ENCODE results near the gene PACSIN1. TPM values are rescaled to one million over a fixed set of nuclear protein-coding genes. Genes with fewer than 3 reads are reported as not detected.

The PACSIN1 gene
- polyA plus RNA-seq, 1 donor (not counting 4 experiments of a cell fraction or from before 2014, with no cell fraction given), result not detected

- no peak for FAIRE-seq
Observed at GRCh38 chr6:34511214-34511914, 45.5 kb downstream of the PACSIN1 start.

GRCh38 chr6:34511915-34512737, 46.2 kb downstream of the PACSIN1 start:
- DNase-seq (ENCODE audit: low read depth, low spot score) (no peak), FAIRE-seq (no peak)
- no peak overlapping the region for H3K9ac ChIP-seq (ENCODE audit: control insufficient read depth, extremely low read depth, insufficient read depth, low read length)
- H3K27me3 ChIP-seq (ENCODE audit: control insufficient read depth, extremely low read depth, insufficient read depth, low read length), result peaks cover 30% of the 10 kb centered on the region
- no peaks in the 10 kb centered on the region for H3K9me3 ChIP-seq (ENCODE audit: control insufficient read depth, low read depth, low read length)
- no peaks in the 10 kb centered on the region for H4K20me1 ChIP-seq (ENCODE audit: control insufficient read depth, extremely low read depth, insufficient read depth, low read length)
- H3K36me3 ChIP-seq (ENCODE audit: control insufficient read depth in 2 of 2, extremely low read depth in 1 of 2, insufficient read depth in 2 of 2, low read length in 2 of 2), result no peaks in the 10 kb centered on the region
- dilution Hi-C loops (cut with MboI; ENCODE audit: extremely low pct_ligation_motif_present, low sequenced_read_pairs), result no loop called here
- H3K27ac ChIP-seq (ENCODE audit: control insufficient read depth, insufficient read depth, low read length), result no peak overlapping the region
- TF ChIP-seq EZH2 (IDR thresholded peaks at IDR 0.05; ENCODE audit: low read length) (no peak), CTCF (optimal IDR thresholded peaks at IDR 0.05 in 1 of 3, IDR thresholded peaks at IDR 0.05 in 1 of 3, conservative IDR thresholded peaks at IDR 0.05 in 1 of 3; ENCODE audit: extremely low read depth in 1 of 3, insufficient read depth in 2 of 3, low read length in 3 of 3) (no peak)
- H3K9me1 ChIP-seq (ENCODE audit: control insufficient read depth, extremely low read depth, insufficient read depth, low read length), result no peaks in the 10 kb centered on the region
- H2AFZ ChIP-seq (ENCODE audit: control insufficient read depth, low read length), result no peak overlapping the region
- no peak overlapping the region for H3K4me3 ChIP-seq (ENCODE audit: control insufficient read depth in 2 of 3, extremely low read depth in 1 of 3, insufficient read depth in 2 of 3, low read depth in 1 of 3, low read length in 3 of 3)
- H3K4me1 ChIP-seq (ENCODE audit: control insufficient read depth, extremely low read depth, insufficient read depth, low read length), result no peaks in the 10 kb centered on the region
- H3K4me2 ChIP-seq (ENCODE audit: control insufficient read depth, extremely low read depth, insufficient read depth, low read depth, low read length), result no peak overlapping the region
- no peaks in the 10 kb centered on the region for H3K79me2 ChIP-seq (ENCODE audit: control insufficient read depth, insufficient read depth, low read length)

More at GRCh38 chr6:34511214-34511914, 45.5 kb downstream of the PACSIN1 start:
- no peaks in the 10 kb centered on the region for H3K9me1 ChIP-seq (ENCODE audit: control insufficient read depth, extremely low read depth, insufficient read depth, low read length)
- no peak for DNase-seq (ENCODE audit: low read depth, low spot score)
- no peaks in the 10 kb centered on the region for H3K9me3 ChIP-seq (ENCODE audit: control insufficient read depth, low read depth, low read length)
- H3K79me2 ChIP-seq (ENCODE audit: control insufficient read depth, insufficient read depth, low read length), result no peaks in the 10 kb centered on the region
- dilution Hi-C loops (cut with MboI; ENCODE audit: extremely low pct_ligation_motif_present, low sequenced_read_pairs), result no loop called here
- H4K20me1 ChIP-seq (ENCODE audit: control insufficient read depth, extremely low read depth, insufficient read depth, low read length), result no peaks in the 10 kb centered on the region
- no peak overlapping the region for H3K4me3 ChIP-seq (ENCODE audit: control insufficient read depth in 2 of 3, extremely low read depth in 1 of 3, insufficient read depth in 2 of 3, low read depth in 1 of 3, low read length in 3 of 3)
- H3K9ac ChIP-seq (ENCODE audit: control insufficient read depth, extremely low read depth, insufficient read depth, low read length), result no peak overlapping the region
- no peak overlapping the region for H3K4me2 ChIP-seq (ENCODE audit: control insufficient read depth, extremely low read depth, insufficient read depth, low read depth, low read length)
- no peak overlapping the region for H2AFZ ChIP-seq (ENCODE audit: control insufficient read depth, low read length)
- H3K27ac ChIP-seq (ENCODE audit: control insufficient read depth, insufficient read depth, low read length), result no peak overlapping the region
- H3K4me1 ChIP-seq (ENCODE audit: control insufficient read depth, extremely low read depth, insufficient read depth, low read length), result no peaks in the 10 kb centered on the region
- H3K27me3 ChIP-seq (ENCODE audit: control insufficient read depth, extremely low read depth, insufficient read depth, low read length), result peaks cover 28% of the 10 kb centered on the region
- no peak for TF ChIP-seq CTCF (optimal IDR thresholded peaks at IDR 0.05 in 1 of 3, IDR thresholded peaks at IDR 0.05 in 1 of 3, conservative IDR thresholded peaks at IDR 0.05 in 1 of 3; ENCODE audit: extremely low read depth in 1 of 3, insufficient read depth in 2 of 3, low read length in 3 of 3)
- no peak for TF ChIP-seq EZH2 (IDR thresholded peaks at IDR 0.05; ENCODE audit: low read length)
- no peaks in the 10 kb centered on the region for H3K36me3 ChIP-seq (ENCODE audit: control insufficient read depth in 2 of 2, extremely low read depth in 1 of 2, insufficient read depth in 2 of 2, low read length in 2 of 2)

Measured in keratinocyte (primary cell).